GM12878 (cell line): ENCODE measurements around the gene KLHL5. TPM values are rescaled to one million over a fixed set of nuclear protein-coding genes. Genes with fewer than 3 reads are reported as not detected.

Experiments used
- ATAC-seq: fragments of 200-7000 bp; cut with Tn5 transposase; 3 replicates; pipeline ENCODE4 v1.9.1; 2020; ENCODE audit warnings: mild to moderate bottlenecking, moderate library complexity
- BruUV-seq: library from RNA; stranded (reverse); fragments of 400-500 nt; replicated peaks from 2 replicates; lab custom pipeline; 2021; lab: Mats Ljungman, UMichigan
- CTCF ChIA-PET: fragments of 300-600 bp; sonication (Branson Sonifier 250); formaldehyde crosslinking; extraction: SDS; loops from one replicate; lab custom pipeline; 2021; ENCODE audit warnings: inconsistent platforms; lab: Yijun Ruan, JAX
- POLR2A ChIA-PET: fragments of 350-600 bp; formaldehyde crosslinking; extraction: SDS; loops from one replicate; lab custom pipeline; 2021; ENCODE audit warnings: inconsistent platforms; lab: Charles Lee
- RAD21 ChIA-PET: fragments of 300-600 bp; sonication (Branson Sonifier 250); formaldehyde crosslinking; loops from one replicate; lab custom pipeline; 2023; ENCODE audit warnings: antibody characterized with exemption; ENCODE audit not compliant: unreplicated experiment; lab: Charles Lee
- SMC1A ChIA-PET: fragments of 300-600 bp; sonication (Branson Sonifier 250); formaldehyde crosslinking; loops from one replicate; lab custom pipeline; 2023; ENCODE audit not compliant: unreplicated experiment, uncharacterized antibody; lab: Charles Lee
- DNase-seq: peaks from one replicate; pipeline ENCODE4 v3.0.0-alpha.2; 2011; ENCODE audit warnings: low read depth, low spot score
- FAIRE-seq: peaks from 3 replicates; lab custom pipeline; 2011; peaks lifted over from hg19 to GRCh38; lab: Jason Lieb, UNC
- H2AFZ ChIP-seq: 2 replicates; pipeline ENCODE4 v1.6.0; 2011; ENCODE audit warnings: low read depth, low read length, control low read depth; ENCODE audit not compliant: control insufficient read depth
- H3K27ac ChIP-seq: 2 replicates; pipeline ENCODE4 v1.5.1; 2011; ENCODE audit warnings: control low read depth; ENCODE audit not compliant: control insufficient read depth, insufficient read depth
- H3K27me3 ChIP-seq, 2 experiments: replicated peaks in 1 of 2; 2 replicates each; pipeline versions ENCODE4 v1.6.0 to v1.6.1; 2011; ENCODE audit warnings: low read length in 1 of 2; ENCODE audit not compliant: control insufficient read depth in 2 of 2, insufficient read depth in 2 of 2
- H3K36me3 ChIP-seq, 2 experiments: 2 replicates each; pipeline ENCODE4 v1.5.1; 2011; ENCODE audit warnings: low read length in 1 of 2; ENCODE audit not compliant: control insufficient read depth in 2 of 2, insufficient read depth in 2 of 2
- H3K4me1 ChIP-seq: 2 replicates; pipeline ENCODE4 v1.6.1; 2011; ENCODE audit warnings: mild to moderate bottlenecking, low read length, moderate library complexity, mixed read lengths; ENCODE audit not compliant: control insufficient read depth, insufficient read depth
- H3K4me2 ChIP-seq: 2 replicates; pipeline ENCODE4 v1.6.0; 2011; ENCODE audit warnings: control low read depth; ENCODE audit not compliant: control insufficient read depth, insufficient read depth
- H3K4me3 ChIP-seq: fragments of 200-600 bp; sonication (generic); 2 replicates; pipeline ENCODE4 v1.5.1; 2016
- H3K79me2 ChIP-seq: 2 replicates; pipeline ENCODE4 v1.6.0; 2011; ENCODE audit warnings: low read length; ENCODE audit not compliant: control insufficient read depth, insufficient read depth
- H3K9ac ChIP-seq: 2 replicates; pipeline ENCODE4 v1.8.0; 2011; ENCODE audit warnings: low read length, control low read depth, mixed read lengths; ENCODE audit not compliant: control insufficient read depth, insufficient read depth
- H3K9me3 ChIP-seq: replicated peaks from 3 replicates; pipeline ENCODE4 v1.5.1; 2011; ENCODE audit warnings: mild to moderate bottlenecking, low read length; ENCODE audit not compliant: control insufficient read depth, insufficient read depth
- H4K20me1 ChIP-seq: 2 replicates; pipeline ENCODE4 v1.6.0; 2011; ENCODE audit not compliant: control insufficient read depth, insufficient read depth
- BCL3 ChIP-seq: IDR thresholded peaks from 2 replicates; pipeline ENCODE4 v1.6.1; 2011; ENCODE audit warnings: borderline replicate concordance, low read depth, mild to moderate bottlenecking, moderate library complexity, low read length; ENCODE audit not compliant: insufficient read depth, poor library complexity, severe bottlenecking
- MEF2B ChIP-seq: fragments of 450-650 bp; IDR thresholded peaks from 2 replicates; pipeline ENCODE4 v1.6.1; 2018; ENCODE audit warnings: mild to moderate bottlenecking, moderate library complexity; ENCODE audit not compliant: partially characterized antibody, poor library complexity, severe bottlenecking
- NFYB ChIP-seq: IDR thresholded peaks from 2 replicates; pipeline ENCODE4 v1.6.1; 2011; ENCODE audit warnings: low read depth, mild to moderate bottlenecking, low read length, improper control_type of control experiment, moderate library complexity; ENCODE audit not compliant: insufficient read depth
- TAF1 ChIP-seq: IDR thresholded peaks from 2 replicates; pipeline ENCODE4 v1.6.1; 2011; ENCODE audit warnings: mild to moderate bottlenecking, low read depth, low read length, borderline replicate concordance
- TARDBP ChIP-seq: IDR thresholded peaks from 2 replicates; pipeline ENCODE4 v1.6.1; 2016; ENCODE audit warnings: borderline replicate concordance
- WGBS: methylation state at CpG from one replicate; pipeline ENCODE4 v1.1.6; 2016; ENCODE audit warnings: low lambda C conversion rate; ENCODE audit not compliant: insufficient replicate concordance, insufficient coverage; ENCODE audit errors: missing lambda C conversion rate; 5-methylcytosine and 5-hydroxymethylcytosine counted together
- in situ Hi-C: fragments of 300-500 bp; cut with MboI; formaldehyde crosslinking; loops from 9 replicates; pipeline ENCODE4 v1.14.3; 2018; ENCODE audit warnings: mixed read lengths
- intact Hi-C: fragments of 100-400 bp; cut with micrococcal nuclease; formaldehyde crosslinking; loops from one replicate; pipeline ENCODE4 v1.14.2; 2022; ENCODE audit not compliant: unreplicated experiment
- polyA plus RNA-seq, 11 experiments: library from polyadenylated mRNA; depleted of rRNA in 4 of 11; unstranded in 6 of 11; stranded (reverse) in 5 of 11; fragments of >200 nt; fragmentation: Nextera tagmentation in 4 of 11; fragmentation: Illumina TruSeq in 1 of 11; extraction: Ambion mirVana in 4 of 11; extraction: Trizol in 1 of 11; gene quantifications; 1 replicate in 1 of 11; 2 replicates in 10 of 11; pipeline versions ENCODE4 v1.2.1 to v1.2.3, GENCODE V29; 2011 to 2016; ENCODE audit warnings: inconsistent platforms in 2 of 11, missing spikeins in 2 of 11, low read depth in 1 of 11
- total RNA-seq, 4 experiments: library from RNA; depleted of rRNA in 3 of 4; stranded (reverse); fragments of >200 nt in 3 of 4; fragmentation: Illumina TruSeq in 1 of 4; extraction: Trizol in 1 of 4; gene quantifications; 2 replicates each; pipeline versions ENCODE4 v1.2.1 to v1.2.3, GENCODE V29; 2013 to 2021

KLHL5 gene
- total and polyA plus RNA-seq, 10 of the 15 experiments (the other 5 are each of a cell fraction or from before 2014, with no cell fraction given): 4.7 to 27.3 (median 12.6) TPM

- ChIA-PET RAD21 (interaction anchor here (0.7 to 3.7 kb wide), 9 partner anchors 22 to 888 kb away, joined by 3 to 19 read pairs (median 5); no protein-coding TSS in a partner anchor), CTCF (interaction anchor here (0.7 to 4.1 kb wide), 13 partner anchors 10 to 158 kb away, joined by 3 to 21 read pairs (median 5); no protein-coding TSS in a partner anchor), SMC1A (interaction anchor here (0.6 to 7.9 kb wide), 17 partner anchors 8 to 878 kb away, joined by 3 to 55 read pairs (median 3); partner anchors contain the start of gene KLHL5), POLR2A (interaction anchor here (0.9 to 3.4 kb wide), 3 partner anchors 10 to 14 kb away, joined by 3 to 12 read pairs (median 7); no protein-coding TSS in a partner anchor)
- FAIRE-seq (no peak), DNase-seq (no peak), ATAC-seq (no peak)
- 0 out of 4 replicates have a peak, but pooled peaks cover 0 to 3% of the 10 kb centered on the region in 2 experiments for H3K36me3 ChIP-seq
- H3K4me1 ChIP-seq: peaks cover 8% of the 10 kb centered on the region
- in situ Hi-C loops (no loop called here), intact Hi-C loops (no loop called here)
- no peak overlapping the region for H3K4me3 ChIP-seq
- H3K79me2 ChIP-seq: peaks cover 48% of the 10 kb centered on the region
- 50% methylated on average over 1 of the region's 1 CpG for WGBS
- H2AFZ ChIP-seq: no peak overlapping the region
- H3K4me2 ChIP-seq: no peak overlapping the region
- H3K9me3 ChIP-seq: no peaks in the 10 kb centered on the region
- no peak overlapping the region for H3K9ac ChIP-seq
- H4K20me1 ChIP-seq: no peaks in the 10 kb centered on the region
- TF ChIP-seq NFYB: no peak
- TF ChIP-seq TAF1: no peak
- no peak for TF ChIP-seq BCL3
- no peak for TF ChIP-seq MEF2B
- TF ChIP-seq TARDBP: no peak
- H3K27ac ChIP-seq: no peak overlapping the region
- H3K27me3 ChIP-seq: no peaks in the 10 kb centered on the region
- no TSS peak for BruUV-seq
These were observed 10.5 kb upstream of the KLHL5 start for GRCh38 chr4:39051492-39051891.
